GM08714 (cell line): ENCODE data around the gene ADI1.
A peak's percentile ranks its signal among the peaks of the same experiment; 100 is the strongest.

ENCODE experiments used
- H3K4me3 ChIP-seq: fragments of 200-500 bp; sonication (Bioruptor generic); 2 replicates; pipeline ENCODE4 v1.5.1; 2014; ENCODE audit warnings: mild to moderate bottlenecking, low read length, inconsistent platforms
- ZNF274 ChIP-seq: IDR thresholded peaks from 2 replicates; pipeline ENCODE4 v1.6.1; 2012; ENCODE audit warnings: mild to moderate bottlenecking, low read depth, low read length

The ADI1 gene

GRCh38 chr2:3519255-3520205 lies at the start of gene ADI1:
Gene ADI1, minus strand, starts transcription at chr2:3519531. Its CDS starts 44 bp downstream, at chr2:3519487.
- peak within 1 kb of the TSS; percentile 76 for H3K4me3 ChIP-seq
- no peak for TF ChIP-seq ZNF274

- no peak for TF ChIP-seq ZNF274
Measured at GRCh38 chr2:3566806-3567205, 47.5 kb upstream of the ADI1 start.

GRCh38 chr2:3565117-3565516 lies 45.8 kb upstream of the ADI1 start:
- no peak overlapping the region for H3K4me3 ChIP-seq
- no peak for TF ChIP-seq ZNF274

More at GRCh38 chr2:3566806-3567205, 47.5 kb upstream of the ADI1 start:
- no peak overlapping the region for H3K4me3 ChIP-seq

GRCh38 chr2:3563521-3563976 lies 44.2 kb upstream of the ADI1 start:
- H3K4me3 ChIP-seq, result peak overlapping the region; percentile 23; the same call in 1 of the 2 replicates

GRCh38 chr2:3558205-3559014 lies 39.1 kb upstream of the ADI1 start, which contains the start of gene RNASEH1:
Gene RNASEH1, minus strand, starts transcription at chr2:3558333. Its CDS starts 73 bp downstream, at chr2:3558260.
- H3K4me3 ChIP-seq, result peak within 1 kb of the TSS; percentile 99
- no peak for TF ChIP-seq ZNF274

More at GRCh38 chr2:3563521-3563976, 44.2 kb upstream of the ADI1 start:
- no peak for TF ChIP-seq ZNF274

- TF ChIP-seq ZNF274, result no peak
Measured at GRCh38 chr2:3557639-3558204, 38.4 kb upstream of the ADI1 start.

GRCh38 chr2:3553946-3554345 lies 34.6 kb upstream of the ADI1 start:
- no peak for TF ChIP-seq ZNF274
- no peak overlapping the region for H3K4me3 ChIP-seq

More at GRCh38 chr2:3557639-3558204, 38.4 kb upstream of the ADI1 start:
- H3K4me3 ChIP-seq, result peak overlapping the region; percentile 99

- H3K4me3 ChIP-seq, result no peak overlapping the region
- TF ChIP-seq ZNF274, result no peak
Measured at GRCh38 chr2:3547915-3548314, 28.6 kb upstream of the ADI1 start.

- H3K4me3 ChIP-seq, result no peak overlapping the region
- TF ChIP-seq ZNF274, result no peak
Measured at GRCh38 chr2:3545788-3546478, 26.6 kb upstream of the ADI1 start.

GRCh38 chr2:3543023-3543683 lies 23.8 kb upstream of the ADI1 start:
- no peak overlapping the region for H3K4me3 ChIP-seq
- TF ChIP-seq ZNF274, result no peak

- no peak for TF ChIP-seq ZNF274
- no peak overlapping the region for H3K4me3 ChIP-seq
Measured at GRCh38 chr2:3542107-3542506, 22.8 kb upstream of the ADI1 start.

- no peak for TF ChIP-seq ZNF274
- no peak overlapping the region for H3K4me3 ChIP-seq
Measured at GRCh38 chr2:3539836-3540235, 20.5 kb upstream of the ADI1 start.
